A673 (cell line): ENCODE data around the gene CCNK. TPM values are rescaled to one million over a fixed set of nuclear protein-coding genes. Genes with fewer than 3 reads are reported as not detected.

Source experiments
- BruUV-seq: library from RNA; stranded (reverse); fragments of 400-500 nt; replicated peaks from 2 replicates; lab custom pipeline; 2021; lab: Mats Ljungman, UMichigan
- CTCF ChIA-PET: fragments of 300-600 bp; sonication (Branson Sonifier 250); formaldehyde crosslinking; loops from one replicate; lab custom pipeline; 2022; ENCODE audit warnings: antibody characterized with exemption; lab: Charles Lee
- POLR2A ChIA-PET: fragments of 300-600 bp; sonication (Branson Sonifier 250); formaldehyde crosslinking; loops from one replicate; lab custom pipeline; 2022; ENCODE audit warnings: antibody characterized with exemption; ENCODE audit not compliant: low non-redundant PET; lab: Charles Lee
- DNase-seq: peaks from one replicate; pipeline ENCODE4 v3.0.0-alpha.2; 2015; ENCODE audit warnings: low spot score
- H3K27ac ChIP-seq: fragments of 200-600 bp; sonication (generic); 2 replicates; pipeline ENCODE4 v1.5.1; 2016; ENCODE audit warnings: mixed run types, low read depth, mild to moderate bottlenecking, mixed read lengths, antibody characterized with exemption, low read length; ENCODE audit not compliant: poor library complexity, severe bottlenecking
- H3K27me3 ChIP-seq: fragments of 200-600 bp; sonication (generic); replicated peaks from 2 replicates; pipeline ENCODE4 v1.6.1; 2017; ENCODE audit warnings: mixed run types, low read depth, mild to moderate bottlenecking, mixed read lengths, antibody characterized with exemption, low read length; ENCODE audit not compliant: insufficient read depth, poor library complexity
- H3K36me3 ChIP-seq: fragments of 200-600 bp; sonication (generic); 2 replicates; pipeline ENCODE4 v1.6.1; 2016; ENCODE audit warnings: mixed run types, mild to moderate bottlenecking, mixed read lengths, antibody characterized with exemption, low read length; ENCODE audit not compliant: insufficient read depth, poor library complexity, severe bottlenecking
- H3K4me1 ChIP-seq: fragments of 200-600 bp; sonication (generic); 2 replicates; pipeline ENCODE4 v1.6.1; 2017; ENCODE audit warnings: mixed run types, mild to moderate bottlenecking, mixed read lengths, antibody characterized with exemption, low read length; ENCODE audit not compliant: insufficient read depth, poor library complexity, severe bottlenecking
- H3K4me3 ChIP-seq: fragments of 200-600 bp; sonication (generic); 2 replicates; pipeline ENCODE4 v1.5.1; 2016; ENCODE audit warnings: low read depth, mixed run types, mild to moderate bottlenecking, mixed read lengths, low read length; ENCODE audit not compliant: poor library complexity, severe bottlenecking
- H3K9me3 ChIP-seq: fragments of 200-600 bp; sonication (generic); 2 replicates; pipeline ENCODE4 v1.6.1; 2016; ENCODE audit warnings: mixed run types, low read depth, mild to moderate bottlenecking, mixed read lengths, antibody characterized with exemption, low read length; ENCODE audit not compliant: poor library complexity, severe bottlenecking
- EZH2 ChIP-seq: fragments of 200-600 bp; sonication (generic); IDR thresholded peaks from 2 replicates; pipeline ENCODE4 v1.6.1; 2017; ENCODE audit warnings: borderline replicate concordance, low read depth, mild to moderate bottlenecking, mixed read lengths, antibody characterized with exemption, low read length; ENCODE audit not compliant: poor library complexity, severe bottlenecking
- intact Hi-C: fragments of 100-400 bp; cut with micrococcal nuclease; formaldehyde crosslinking; loops from one replicate; pipeline ENCODE4 v1.10.0; 2022; ENCODE audit not compliant: unreplicated experiment
- total RNA-seq: library from RNA; stranded (reverse); gene quantifications from 2 replicates; pipeline ENCODE4 v1.2.3, GENCODE V29; 2021
- TF ChIP-seq, protein P1 (sequence below): fragments of 300-800, 200-600 bp; sonication (generic); conservative IDR thresholded peaks from 2 replicates; pipeline ENCODE4 v1.5.1; 2017; ENCODE audit warnings: low read depth, mild to moderate bottlenecking, antibody characterized with exemption, low read length, moderate library complexity, mixed read lengths

The CCNK gene
- total RNA-seq, 1 experiment from 2014 or later = 88.0 TPM

DNA sequence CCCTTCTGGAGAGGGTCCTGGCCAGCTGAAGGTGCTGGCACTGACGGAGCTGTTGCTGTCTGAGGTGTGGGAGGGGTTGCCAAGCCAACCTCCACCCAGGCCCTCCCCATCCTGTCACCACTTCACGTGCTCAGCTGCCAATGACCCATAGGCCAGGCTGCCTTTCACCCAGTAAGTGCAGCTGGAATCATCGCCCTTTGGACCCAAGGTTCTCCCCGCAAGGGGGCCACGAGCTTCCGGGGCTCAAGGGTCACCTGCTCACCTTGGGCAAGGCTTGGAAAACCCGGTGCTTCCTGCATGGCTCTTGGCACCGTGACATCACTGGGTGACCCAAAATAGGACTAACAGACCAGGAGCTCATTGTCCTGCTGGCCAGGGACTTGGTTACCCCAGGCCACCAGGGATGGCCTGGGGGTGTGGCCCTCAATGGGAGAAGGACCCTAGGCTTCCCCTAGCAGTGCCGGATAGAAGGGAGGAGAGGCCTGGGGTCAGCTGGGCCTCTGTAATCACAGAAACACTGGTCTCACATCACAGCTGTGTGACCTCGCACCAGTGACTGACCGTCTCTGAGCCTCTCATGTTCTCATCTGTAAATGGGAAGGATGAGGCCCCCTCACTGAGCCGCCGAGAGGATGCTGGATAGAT is 71.5 kb downstream of the CCNK start:
- no peaks in the 10 kb centered on the region for H3K36me3 ChIP-seq
- H3K9me3 ChIP-seq = no peaks in the 10 kb centered on the region
- no TSS peak for BruUV-seq
- no peak overlapping the region for H3K4me3 ChIP-seq
- ChIA-PET POLR2A (no interaction called here), CTCF (no interaction called here)
- DNase-seq = no peak
- H3K27ac ChIP-seq = no peak overlapping the region
- intact Hi-C loops = no loop called here
- peaks cover 6% of the 10 kb centered on the region for H3K4me1 ChIP-seq
- no peaks in the 10 kb centered on the region for H3K27me3 ChIP-seq
- TF ChIP-seq, protein P1, sequence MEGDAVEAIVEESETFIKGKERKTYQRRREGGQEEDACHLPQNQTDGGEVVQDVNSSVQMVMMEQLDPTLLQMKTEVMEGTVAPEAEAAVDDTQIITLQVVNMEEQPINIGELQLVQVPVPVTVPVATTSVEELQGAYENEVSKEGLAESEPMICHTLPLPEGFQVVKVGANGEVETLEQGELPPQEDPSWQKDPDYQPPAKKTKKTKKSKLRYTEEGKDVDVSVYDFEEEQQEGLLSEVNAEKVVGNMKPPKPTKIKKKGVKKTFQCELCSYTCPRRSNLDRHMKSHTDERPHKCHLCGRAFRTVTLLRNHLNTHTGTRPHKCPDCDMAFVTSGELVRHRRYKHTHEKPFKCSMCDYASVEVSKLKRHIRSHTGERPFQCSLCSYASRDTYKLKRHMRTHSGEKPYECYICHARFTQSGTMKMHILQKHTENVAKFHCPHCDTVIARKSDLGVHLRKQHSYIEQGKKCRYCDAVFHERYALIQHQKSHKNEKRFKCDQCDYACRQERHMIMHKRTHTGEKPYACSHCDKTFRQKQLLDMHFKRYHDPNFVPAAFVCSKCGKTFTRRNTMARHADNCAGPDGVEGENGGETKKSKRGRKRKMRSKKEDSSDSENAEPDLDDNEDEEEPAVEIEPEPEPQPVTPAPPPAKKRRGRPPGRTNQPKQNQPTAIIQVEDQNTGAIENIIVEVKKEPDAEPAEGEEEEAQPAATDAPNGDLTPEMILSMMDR = no peak
- TF ChIP-seq EZH2 = no peak

DNA sequence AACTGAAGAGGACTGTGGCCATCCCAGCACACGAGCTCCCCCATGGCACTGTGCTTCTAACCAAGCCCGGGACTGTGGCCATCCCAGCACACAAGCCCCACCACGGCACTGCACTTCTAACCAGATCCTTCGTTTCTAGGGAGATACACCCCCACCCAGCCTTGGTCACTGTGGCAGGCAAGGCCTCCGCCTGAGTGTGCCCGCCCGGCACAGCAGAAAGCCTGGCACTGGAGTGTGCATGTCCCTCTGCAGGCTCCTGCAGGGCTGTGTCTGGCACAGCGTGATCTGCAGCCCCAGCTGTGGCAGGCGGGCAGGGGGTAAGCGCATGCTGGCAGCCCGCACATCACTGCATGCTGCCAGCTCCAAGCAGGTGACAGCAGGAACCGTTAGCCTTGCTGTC is 73.0 kb downstream of the CCNK start:
- CTCF ChIA-PET = no interaction called here
- DNase-seq = no peak
- H3K4me3 ChIP-seq = no peak overlapping the region
- no peaks in the 10 kb centered on the region for H3K9me3 ChIP-seq
- POLR2A ChIA-PET = no interaction called here
- H3K27ac ChIP-seq = no peak overlapping the region
- intact Hi-C loops = no loop called here
- TF ChIP-seq EZH2 = no peak
- TF ChIP-seq, protein P1 = no peak
- no peaks in the 10 kb centered on the region for H3K27me3 ChIP-seq
- no TSS peak for BruUV-seq
- H3K36me3 ChIP-seq = no peaks in the 10 kb centered on the region
- H3K4me1 ChIP-seq = peaks cover 2% of the 10 kb centered on the region

DNA sequence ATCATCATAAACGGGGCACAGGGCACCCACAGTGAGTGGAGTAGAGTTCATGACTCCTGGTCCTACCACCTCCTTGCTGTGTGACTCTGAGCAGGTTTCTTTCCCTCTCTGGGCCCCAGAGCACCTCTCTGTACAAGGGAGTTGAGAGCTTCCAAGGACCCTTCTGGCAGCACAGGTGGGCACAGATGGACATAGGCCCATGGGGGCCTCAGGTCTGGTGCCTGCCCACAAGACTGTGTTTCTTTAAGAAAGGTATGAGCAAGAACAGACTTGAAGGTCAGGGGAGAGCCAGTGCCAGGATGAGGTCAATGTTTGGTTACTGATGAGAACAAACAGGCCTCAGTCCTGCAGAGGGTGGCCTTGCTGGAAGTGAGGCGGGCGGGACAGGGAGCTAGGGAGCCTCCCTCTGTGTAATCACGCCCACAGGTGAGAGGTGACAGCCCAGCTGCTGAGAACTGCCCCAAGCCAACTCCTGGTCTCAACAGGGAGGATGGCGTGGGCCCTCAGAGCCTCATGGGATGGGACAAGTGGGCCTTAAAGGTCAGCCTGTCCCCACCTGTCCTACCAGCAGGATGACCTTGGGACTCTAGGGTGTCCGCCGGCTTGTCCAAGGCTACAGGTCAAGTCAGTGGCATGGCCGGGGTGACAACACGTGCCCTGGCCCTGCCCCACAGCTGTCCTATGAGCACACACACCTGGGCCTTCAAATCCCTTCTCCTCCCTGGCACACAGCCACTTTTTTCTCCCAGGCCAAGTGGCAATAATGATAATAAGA is 73.7 kb downstream of the CCNK start:
- H3K4me1 ChIP-seq = no peaks in the 10 kb centered on the region
- no peak overlapping the region for H3K4me3 ChIP-seq
- DNase-seq = no peak
- TF ChIP-seq EZH2 = no peak
- TF ChIP-seq, protein P1 = no peak
- ChIA-PET CTCF (no interaction called here), POLR2A (no interaction called here)
- no peaks in the 10 kb centered on the region for H3K36me3 ChIP-seq
- intact Hi-C loops = no loop called here
- no peaks in the 10 kb centered on the region for H3K9me3 ChIP-seq
- no TSS peak for BruUV-seq
- no peaks in the 10 kb centered on the region for H3K27me3 ChIP-seq
- H3K27ac ChIP-seq = no peak overlapping the region
